Loucy (cell line): Measurements from ENCODE around the gene FAM169A.

Source experiments
- H2AFZ ChIP-seq: fragments of 200-600 bp; sonication (generic); 2 replicates; pipeline ENCODE4 v1.6.0; 2016; ENCODE audit warnings: antibody characterized with exemption, mild to moderate bottlenecking, low read length, moderate library complexity
- H3F3A ChIP-seq: fragments of 200-600 bp; 2 replicates; pipeline ENCODE4 v1.6.0; 2016; ENCODE audit warnings: antibody characterized with exemption, low read depth, mild to moderate bottlenecking
- H3K27me3 ChIP-seq: fragments of 200-600 bp; sonication (generic); 2 replicates; pipeline ENCODE4 v1.6.1; 2014; ENCODE audit warnings: low read length, mild to moderate bottlenecking; ENCODE audit not compliant: insufficient read depth, poor library complexity, severe bottlenecking
- H3K36me3 ChIP-seq: fragments of 200-600 bp; sonication (generic); 2 replicates; pipeline ENCODE4 v1.6.1; 2016; ENCODE audit warnings: low read length; ENCODE audit not compliant: insufficient read depth
- H3K4me1 ChIP-seq: fragments of 200-600 bp; sonication (generic); 2 replicates; pipeline ENCODE4 v1.5.1; 2014; ENCODE audit warnings: low read length, mild to moderate bottlenecking; ENCODE audit not compliant: insufficient read depth, poor library complexity, severe bottlenecking
- H3K4me2 ChIP-seq: fragments of 200-600 bp; sonication (generic); 2 replicates; pipeline ENCODE4 v1.6.0; 2014; ENCODE audit warnings: antibody characterized with exemption, low read length, low read depth, mild to moderate bottlenecking; ENCODE audit not compliant: poor library complexity, severe bottlenecking
- H3K4me3 ChIP-seq: fragments of 200-600 bp; sonication (generic); 2 replicates; pipeline ENCODE4 v1.5.1; 2014; ENCODE audit warnings: low read length, mild to moderate bottlenecking, mixed read lengths; ENCODE audit not compliant: poor library complexity, severe bottlenecking
- H3K79me2 ChIP-seq: fragments of 200-600 bp; sonication (generic); 2 replicates; pipeline ENCODE4 v1.6.1; 2014; ENCODE audit warnings: low read length; ENCODE audit not compliant: insufficient read depth
- H3K9ac ChIP-seq: fragments of 200-600 bp; sonication (generic); 2 replicates; pipeline ENCODE4 v1.6.0; 2014; ENCODE audit warnings: mild to moderate bottlenecking, low read depth, low read length, moderate library complexity; ENCODE audit not compliant: poor library complexity, severe bottlenecking
- H3K9me2 ChIP-seq: fragments of 200-600 bp; sonication (generic); replicated peaks from 2 replicates; pipeline ENCODE4 v1.6.1; 2016; ENCODE audit warnings: low read depth, low read length, mixed read lengths
- H3K9me3 ChIP-seq: fragments of 200-600 bp; sonication (generic); 2 replicates; pipeline ENCODE4 v1.6.1; 2014; ENCODE audit warnings: mild to moderate bottlenecking, antibody characterized with exemption, low read length, low read depth; ENCODE audit not compliant: insufficient read depth
- H4K20me1 ChIP-seq: fragments of 200-600 bp; sonication (generic); 2 replicates; pipeline ENCODE4 v1.6.0; 2014; ENCODE audit warnings: antibody characterized with exemption, low read length, mild to moderate bottlenecking; ENCODE audit not compliant: insufficient read depth, poor library complexity, severe bottlenecking
- CTCF ChIP-seq: fragments of 200-600 bp; sonication (generic); conservative IDR thresholded peaks from 2 replicates; pipeline ENCODE4 v1.5.1; 2014; ENCODE audit warnings: mild to moderate bottlenecking, antibody characterized with exemption, low read length
- EZH2phosphoT487 ChIP-seq: fragments of 200-600 bp; IDR thresholded peaks from 2 replicates; pipeline ENCODE4 v1.6.1; 2018; ENCODE audit warnings: antibody characterized with exemption, mild to moderate bottlenecking, moderate library complexity, borderline replicate concordance

FAM169A gene

GRCh38 chr5:74810915-74811314, 55.3 kb downstream of the FAM169A start:
- no peaks in the 10 kb centered on the region for H3K36me3 ChIP-seq
- H3K4me1 ChIP-seq = peaks cover 7% of the 10 kb centered on the region
- H2AFZ ChIP-seq = no peak overlapping the region
- H3K4me3 ChIP-seq = no peak overlapping the region
- H4K20me1 ChIP-seq = no peaks in the 10 kb centered on the region
- TF ChIP-seq EZH2phosphoT487 (no peak), CTCF (no peak)
- H3K9ac ChIP-seq = no peak overlapping the region
- no peaks in the 10 kb centered on the region for H3K9me2 ChIP-seq
- H3K4me2 ChIP-seq = no peak overlapping the region
- H3K9me3 ChIP-seq = no peaks in the 10 kb centered on the region
- H3K79me2 ChIP-seq = no peaks in the 10 kb centered on the region
- H3K27me3 ChIP-seq = no peaks in the 10 kb centered on the region
- H3F3A ChIP-seq = no peaks in the 10 kb centered on the region

GRCh38 chr5:74801941-74802340, 64.2 kb downstream of the FAM169A start:
- Histone ChIP-seq H3K4me3 (no peak overlapping the region), H2AFZ (no peak overlapping the region), H3K4me2 (no peak overlapping the region), H4K20me1 (no peaks in the 10 kb centered on the region), H3K79me2 (no peaks in the 10 kb centered on the region), H3K36me3 (0 out of 2 replicates have a peak, but pooled peaks cover 4% of the 10 kb centered on the region), H3K4me1 (peaks cover 4% of the 10 kb centered on the region), H3K9ac (no peak overlapping the region), H3K9me3 (no peaks in the 10 kb centered on the region), H3K27me3 (no peaks in the 10 kb centered on the region), H3F3A (no peaks in the 10 kb centered on the region), H3K9me2 (no peaks in the 10 kb centered on the region)
- no peak for TF ChIP-seq EZH2phosphoT487
- no peak for TF ChIP-seq CTCF

- H3K9me2 ChIP-seq = no peaks in the 10 kb centered on the region
- no peaks in the 10 kb centered on the region for H3K9me3 ChIP-seq
- no peaks in the 10 kb centered on the region for H3K27me3 ChIP-seq
- no peak overlapping the region for H2AFZ ChIP-seq
- H3K4me2 ChIP-seq = no peak overlapping the region
- TF ChIP-seq EZH2phosphoT487 (no peak), CTCF (no peak)
- no peak overlapping the region for H3K9ac ChIP-seq
- H3K36me3 ChIP-seq = 0 out of 2 replicates have a peak, but pooled peaks cover 4% of the 10 kb centered on the region
- H4K20me1 ChIP-seq = no peaks in the 10 kb centered on the region
- H3F3A ChIP-seq = no peaks in the 10 kb centered on the region
- H3K4me1 ChIP-seq = no peaks in the 10 kb centered on the region
- no peak overlapping the region for H3K4me3 ChIP-seq
- no peaks in the 10 kb centered on the region for H3K79me2 ChIP-seq
Measured at GRCh38 chr5:74801197-74801596, 65.0 kb downstream of the FAM169A start.
